Endodermal cell (in vitro differentiated cells): ENCODE results near the gene TNFRSF25. TPM values are rescaled to one million over a fixed set of nuclear protein-coding genes. Genes with fewer than 3 reads are reported as not detected.
"Not testable (repeated sequence)": the region's sequence is repeated elsewhere in the genome, so short reads cannot be mapped to it uniquely, and the experiment has no call there.

Source experiments
- DNase-seq: peaks from one replicate; pipeline ENCODE4 v3.0.0-alpha.2; 2017
- H3K27ac ChIP-seq: 2 replicates; pipeline ENCODE4 v1.5.1; 2013; ENCODE audit warnings: mild to moderate bottlenecking, low read depth, low read length, moderate library complexity
- H3K27me3 ChIP-seq: 2 replicates; pipeline ENCODE4 v1.6.1; 2013; ENCODE audit warnings: mild to moderate bottlenecking, low read length, moderate library complexity; ENCODE audit not compliant: insufficient read depth, control insufficient read depth, poor library complexity, severe bottlenecking
- H3K36me3 ChIP-seq: 2 replicates; pipeline ENCODE4 v1.7.0; 2013; ENCODE audit warnings: mild to moderate bottlenecking, low read length, moderate library complexity; ENCODE audit not compliant: control insufficient read depth, insufficient read depth
- H3K4me1 ChIP-seq: one replicate; pipeline ENCODE4 v1.7.0; 2013; ENCODE audit warnings: low read length; ENCODE audit not compliant: control insufficient read depth, insufficient read depth
- H3K4me3 ChIP-seq: 2 replicates; pipeline ENCODE4 v1.5.1; 2013; ENCODE audit warnings: mild to moderate bottlenecking, low read length, moderate library complexity
- H3K9ac ChIP-seq: 2 replicates; pipeline ENCODE4 v1.6.1; 2013; ENCODE audit warnings: mild to moderate bottlenecking, low read length, moderate library complexity; ENCODE audit not compliant: poor library complexity, severe bottlenecking; ENCODE audit errors: extremely low read depth
- H3K9me3 ChIP-seq: 2 replicates; pipeline ENCODE4 v1.6.1; 2013; ENCODE audit warnings: mild to moderate bottlenecking, low read length, moderate library complexity; ENCODE audit not compliant: control insufficient read depth
- H3K27ac Mint-ChIP-seq: 2 replicates; pipeline ENCODE4 v1.8.0; 2020; ENCODE audit warnings: mixed read lengths
- H3K27me3 Mint-ChIP-seq: 2 replicates; pipeline ENCODE4 v1.8.0; 2021; ENCODE audit warnings: mild to moderate bottlenecking, mixed read lengths; ENCODE audit not compliant: insufficient read depth
- H3K36me3 Mint-ChIP-seq: 2 replicates; pipeline ENCODE4 v1.8.0; 2020; ENCODE audit warnings: low read depth, mixed read lengths
- H3K4me1 Mint-ChIP-seq: 2 replicates; pipeline ENCODE4 v1.8.0; 2020; ENCODE audit warnings: mixed read lengths
- H3K4me3 Mint-ChIP-seq: 2 replicates; pipeline ENCODE4 v1.8.0; 2020; ENCODE audit warnings: mild to moderate bottlenecking, moderate library complexity, mixed read lengths
- H3K9me3 Mint-ChIP-seq: 2 replicates; pipeline ENCODE4 v1.8.0; 2020; ENCODE audit warnings: mild to moderate bottlenecking, mixed read lengths
- WGBS, 2 experiments: methylation state at CpG; one replicate each; pipeline versions ENCODE4 v1.1.5 to v1.1.7; 2013; ENCODE audit warnings: missing lambda C conversion rate in 2 of 2, mixed read lengths in 1 of 2; ENCODE audit not compliant: insufficient coverage in 1 of 2, insufficient read length in 1 of 2; 5-methylcytosine and 5-hydroxymethylcytosine counted together
- total RNA-seq, 2 donors: library from RNA; stranded (reverse); fragmentation: NEBNext Ultra II Directional in 1 of 2; extraction: Animal tissue kit (Norgen Biotek cat#: 25700) in 1 of 2; gene quantifications; 2 replicates in 1 of 2; 3 replicates in 1 of 2; pipeline ENCODE4 v1.2.1, GENCODE V29; 2021
- TF ChIP-seq, protein P1 (sequence below): fragments of 200-600 bp; sonication (generic); conservative IDR thresholded peaks from 2 replicates; pipeline ENCODE4 v1.5.0; 2021; ENCODE audit warnings: antibody characterized with exemption, mild to moderate bottlenecking

Gene TNFRSF25
- total RNA-seq, 2 donors from 2014 or later, result 25.9 to 26.9 TPM

GRCh38 chr1:6495540-6496364 lies 29.8 kb upstream of the TNFRSF25 start:
- H3K4me3 Mint-ChIP-seq, result peak overlapping the region; percentile 61
- Histone ChIP-seq H3K27ac (no peak overlapping the region), H3K4me1 (peaks cover 2% of the 10 kb centered on the region), H3K9me3 (no peaks in the 10 kb centered on the region), H3K27me3 (peaks cover 29% of the 10 kb centered on the region), H3K9ac (no peak overlapping the region), H3K36me3 (no peaks in the 10 kb centered on the region), H3K4me3 (no peak overlapping the region)
- no peak overlapping the region for H3K27ac Mint-ChIP-seq
- 83 to 88% methylated on average over 11 to 14 of the region's 14 CpGs for WGBS, 2 experiments
- TF ChIP-seq, protein P1, sequence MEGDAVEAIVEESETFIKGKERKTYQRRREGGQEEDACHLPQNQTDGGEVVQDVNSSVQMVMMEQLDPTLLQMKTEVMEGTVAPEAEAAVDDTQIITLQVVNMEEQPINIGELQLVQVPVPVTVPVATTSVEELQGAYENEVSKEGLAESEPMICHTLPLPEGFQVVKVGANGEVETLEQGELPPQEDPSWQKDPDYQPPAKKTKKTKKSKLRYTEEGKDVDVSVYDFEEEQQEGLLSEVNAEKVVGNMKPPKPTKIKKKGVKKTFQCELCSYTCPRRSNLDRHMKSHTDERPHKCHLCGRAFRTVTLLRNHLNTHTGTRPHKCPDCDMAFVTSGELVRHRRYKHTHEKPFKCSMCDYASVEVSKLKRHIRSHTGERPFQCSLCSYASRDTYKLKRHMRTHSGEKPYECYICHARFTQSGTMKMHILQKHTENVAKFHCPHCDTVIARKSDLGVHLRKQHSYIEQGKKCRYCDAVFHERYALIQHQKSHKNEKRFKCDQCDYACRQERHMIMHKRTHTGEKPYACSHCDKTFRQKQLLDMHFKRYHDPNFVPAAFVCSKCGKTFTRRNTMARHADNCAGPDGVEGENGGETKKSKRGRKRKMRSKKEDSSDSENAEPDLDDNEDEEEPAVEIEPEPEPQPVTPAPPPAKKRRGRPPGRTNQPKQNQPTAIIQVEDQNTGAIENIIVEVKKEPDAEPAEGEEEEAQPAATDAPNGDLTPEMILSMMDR, result no peak
- no peaks in the 10 kb centered on the region for H3K9me3 Mint-ChIP-seq
- no peaks in the 10 kb centered on the region for H3K36me3 Mint-ChIP-seq
- H3K27me3 Mint-ChIP-seq, result peaks cover 38% of the 10 kb centered on the region
- peaks cover 9% of the 10 kb centered on the region for H3K4me1 Mint-ChIP-seq
- peak; percentile 68 for DNase-seq

GRCh38 chr1:6495041-6495441 lies 29.1 kb upstream of the TNFRSF25 start:
- TF ChIP-seq, protein P1, result no peak
- Histone ChIP-seq H3K4me3 (no peak overlapping the region), H3K27ac (no peak overlapping the region), H3K27me3 (peaks cover 29% of the 10 kb centered on the region), H3K4me1 (peaks cover 2% of the 10 kb centered on the region), H3K9me3 (no peaks in the 10 kb centered on the region), H3K9ac (no peak overlapping the region), H3K36me3 (no peaks in the 10 kb centered on the region)
- peaks cover 9% of the 10 kb centered on the region for H3K4me1 Mint-ChIP-seq
- H3K27ac Mint-ChIP-seq, result no peak overlapping the region
- no peaks in the 10 kb centered on the region for H3K9me3 Mint-ChIP-seq
- no peak overlapping the region for H3K4me3 Mint-ChIP-seq
- peak; percentile 54 for DNase-seq
- 78 to 82% methylated on average over 2 to 12 of the region's 13 CpGs for WGBS, 2 experiments
- peaks cover 37% of the 10 kb centered on the region for H3K27me3 Mint-ChIP-seq
- H3K36me3 Mint-ChIP-seq, result no peaks in the 10 kb centered on the region

GRCh38 chr1:6494627-6495026 lies 28.7 kb upstream of the TNFRSF25 start:
- no peak overlapping the region for H3K4me3 ChIP-seq
- H3K9me3 ChIP-seq, result no peaks in the 10 kb centered on the region
- Mint-ChIP-seq H3K9me3 (no peaks in the 10 kb centered on the region), H3K4me1 (peaks cover 9% of the 10 kb centered on the region), H3K27me3 (peaks cover 37% of the 10 kb centered on the region), H3K4me3 (no peak overlapping the region), H3K27ac (no peak overlapping the region), H3K36me3 (no peaks in the 10 kb centered on the region)
- H3K4me1 ChIP-seq, result peaks cover 2% of the 10 kb centered on the region
- no peak overlapping the region for H3K27ac ChIP-seq
- TF ChIP-seq, protein P1, result no peak
- H3K36me3 ChIP-seq, result no peaks in the 10 kb centered on the region
- WGBS, 2 experiments, result 84 to 92% methylated on average over 1 to 4 of the region's 4 CpGs
- DNase-seq, result no peak
- peaks cover 29% of the 10 kb centered on the region for H3K27me3 ChIP-seq
- no peak overlapping the region for H3K9ac ChIP-seq

GRCh38 chr1:6493834-6494223 lies 27.9 kb upstream of the TNFRSF25 start:
- H3K27me3 Mint-ChIP-seq, result peaks cover 30% of the 10 kb centered on the region
- H3K9ac ChIP-seq, H3K4me1 Mint-ChIP-seq, H3K27ac Mint-ChIP-seq, H3K4me1 ChIP-seq, H3K27ac ChIP-seq, H3K9me3 Mint-ChIP-seq, H3K36me3 ChIP-seq, H3K4me3 Mint-ChIP-seq, DNase-seq, H3K4me3 ChIP-seq, H3K9me3 ChIP-seq, H3K36me3 Mint-ChIP-seq: not testable (repeated sequence)
- H3K27me3 ChIP-seq, result peaks cover 25% of the 10 kb centered on the region
- 86 to 91% methylated on average over 2 to 4 of the region's 4 CpGs for WGBS, 2 experiments
